OCI-LY1 (cell line): Measurements from ENCODE around the gene TOB1.

Experiments
- H2AFZ ChIP-seq: fragments of 200-600 bp; sonication (generic), shearing (Covaris generic); 2 replicates; pipeline ENCODE4 v1.6.0; 2014; ENCODE audit warnings: antibody characterized with exemption, mild to moderate bottlenecking, low read length
- H3F3A ChIP-seq: fragments of 200-600 bp; sonication (generic), shearing (Covaris generic); 2 replicates; pipeline ENCODE4 v1.6.0; 2014; ENCODE audit warnings: mild to moderate bottlenecking, antibody characterized with exemption, low read length, moderate library complexity; ENCODE audit not compliant: insufficient read depth
- H3K27ac ChIP-seq: fragments of 200-600 bp; sonication (generic); 2 replicates; pipeline ENCODE4 v1.5.1; 2014; ENCODE audit warnings: low read length, mixed run types, mild to moderate bottlenecking, low read depth; ENCODE audit not compliant: poor library complexity, severe bottlenecking
- H3K27me3 ChIP-seq: fragments of 200-600 bp; sonication (generic); 2 replicates; pipeline ENCODE4 v1.6.0; 2014; ENCODE audit warnings: antibody characterized with exemption, mild to moderate bottlenecking, low read length, moderate library complexity; ENCODE audit not compliant: insufficient read depth
- H3K36me3 ChIP-seq: fragments of 200-600 bp; sonication (generic); 2 replicates; pipeline ENCODE4 v1.6.1; 2014; ENCODE audit warnings: mild to moderate bottlenecking, antibody characterized with exemption, low read length, moderate library complexity, mixed read lengths; ENCODE audit not compliant: insufficient read depth
- H3K4me1 ChIP-seq: fragments of 200-600 bp; sonication (generic); 2 replicates; pipeline ENCODE4 v1.5.1; 2014; ENCODE audit warnings: mild to moderate bottlenecking, low read length, moderate library complexity; ENCODE audit not compliant: insufficient read depth, severe bottlenecking
- H3K4me2 ChIP-seq: fragments of 200-600 bp; sonication (generic), shearing (Covaris generic); 2 replicates; pipeline ENCODE4 v1.6.1; 2014; ENCODE audit warnings: low read length
- H3K4me3 ChIP-seq: fragments of 200-600 bp; sonication (generic); 2 replicates; pipeline ENCODE4 v1.5.1; 2014; ENCODE audit warnings: low read length, low read depth, mild to moderate bottlenecking, mixed read lengths; ENCODE audit not compliant: poor library complexity, severe bottlenecking
- H3K79me2 ChIP-seq: fragments of 200-600 bp; shearing (Covaris generic); 2 replicates; pipeline ENCODE4 v1.6.1; 2016; ENCODE audit warnings: mixed run types, low read length, mixed read lengths; ENCODE audit not compliant: insufficient read depth
- H3K9ac ChIP-seq: fragments of 200-600 bp; sonication (generic), shearing (Covaris generic); 2 replicates; pipeline ENCODE4 v1.6.1; 2014; ENCODE audit warnings: mild to moderate bottlenecking, low read length, mixed read lengths
- H3K9me2 ChIP-seq: fragments of 200-600 bp; sonication (generic), shearing (Covaris generic); 2 replicates; pipeline ENCODE4 v1.6.1; 2014; ENCODE audit warnings: low read depth, mild to moderate bottlenecking, low read length, mixed read lengths
- H3K9me3 ChIP-seq: fragments of 200-600 bp; shearing (Covaris generic); 2 replicates; pipeline ENCODE4 v1.6.1; 2014; ENCODE audit warnings: low read length, mixed read lengths
- H4K20me1 ChIP-seq: fragments of 200-600 bp; sonication (generic), shearing (Covaris generic); 2 replicates; pipeline ENCODE4 v1.6.0; 2016; ENCODE audit warnings: mild to moderate bottlenecking, low read length; ENCODE audit not compliant: insufficient read depth
- EZH2 ChIP-seq: fragments of 200-600 bp; sonication (generic), shearing (Covaris generic); IDR thresholded peaks from 2 replicates; pipeline ENCODE4 v1.8.0; 2017; ENCODE audit warnings: borderline replicate concordance, mixed run types, mild to moderate bottlenecking, antibody characterized with exemption, low read length, moderate library complexity, mixed read lengths
- TF ChIP-seq, protein P1 (sequence below): fragments of 200-600 bp; sonication (generic), shearing (Covaris generic); IDR thresholded peaks from 2 replicates; pipeline ENCODE4 v1.5.1; 2017; ENCODE audit warnings: mild to moderate bottlenecking, antibody characterized with exemption, low read length, moderate library complexity, mixed read lengths

The TOB1 gene

DNA sequence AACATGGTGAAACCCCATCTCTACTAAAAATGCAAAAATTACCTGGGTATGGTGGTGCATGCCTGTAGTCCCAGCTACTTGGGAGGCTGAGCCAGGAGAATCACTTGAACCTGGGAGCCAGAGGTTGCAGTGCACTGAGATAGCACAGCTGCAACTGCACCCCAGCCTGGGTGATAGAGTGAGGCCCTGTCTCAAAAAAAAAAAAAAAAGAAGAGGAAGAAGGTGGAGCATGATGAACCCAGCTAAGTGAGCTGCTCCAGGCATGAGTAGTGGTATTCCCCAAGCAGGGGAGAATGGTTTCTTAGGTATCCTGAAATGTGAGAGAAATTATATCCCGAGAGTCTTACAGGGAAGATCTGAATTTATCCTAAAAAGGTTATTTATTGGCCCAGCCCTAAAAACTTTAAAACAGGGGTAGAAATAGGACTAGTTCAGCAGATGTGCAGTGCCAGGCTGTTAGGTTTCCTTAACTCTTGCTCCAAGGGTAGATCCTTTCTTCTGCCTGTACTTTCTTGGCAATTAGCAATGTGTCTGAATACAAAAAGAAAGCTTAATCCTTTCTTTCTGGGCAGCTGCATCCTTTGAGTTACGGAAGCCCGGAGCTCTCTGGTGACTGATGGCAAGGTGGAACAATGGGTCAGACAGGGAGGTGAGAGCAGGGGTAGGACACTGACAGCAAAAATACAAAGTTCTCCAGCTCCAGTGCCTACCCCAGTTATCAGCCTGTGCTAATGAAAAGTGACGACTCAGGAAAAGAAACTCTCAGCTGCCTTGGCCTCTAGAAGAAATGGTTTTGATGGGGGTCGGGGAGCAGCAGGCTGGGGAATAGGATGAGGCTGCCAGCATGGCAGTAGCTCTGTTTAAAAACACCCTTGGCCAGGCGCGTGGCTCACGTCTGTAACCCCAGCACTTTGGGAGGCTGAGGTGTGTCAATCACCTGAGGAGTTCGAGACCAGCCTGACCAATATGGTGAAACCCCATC lies 36.5 kb upstream of the TOB1 start:
- no peak overlapping the region for H2AFZ ChIP-seq
- H3K9ac ChIP-seq = no peak overlapping the region
- no peaks in the 10 kb centered on the region for H3K9me2 ChIP-seq
- TF ChIP-seq, protein P1, sequence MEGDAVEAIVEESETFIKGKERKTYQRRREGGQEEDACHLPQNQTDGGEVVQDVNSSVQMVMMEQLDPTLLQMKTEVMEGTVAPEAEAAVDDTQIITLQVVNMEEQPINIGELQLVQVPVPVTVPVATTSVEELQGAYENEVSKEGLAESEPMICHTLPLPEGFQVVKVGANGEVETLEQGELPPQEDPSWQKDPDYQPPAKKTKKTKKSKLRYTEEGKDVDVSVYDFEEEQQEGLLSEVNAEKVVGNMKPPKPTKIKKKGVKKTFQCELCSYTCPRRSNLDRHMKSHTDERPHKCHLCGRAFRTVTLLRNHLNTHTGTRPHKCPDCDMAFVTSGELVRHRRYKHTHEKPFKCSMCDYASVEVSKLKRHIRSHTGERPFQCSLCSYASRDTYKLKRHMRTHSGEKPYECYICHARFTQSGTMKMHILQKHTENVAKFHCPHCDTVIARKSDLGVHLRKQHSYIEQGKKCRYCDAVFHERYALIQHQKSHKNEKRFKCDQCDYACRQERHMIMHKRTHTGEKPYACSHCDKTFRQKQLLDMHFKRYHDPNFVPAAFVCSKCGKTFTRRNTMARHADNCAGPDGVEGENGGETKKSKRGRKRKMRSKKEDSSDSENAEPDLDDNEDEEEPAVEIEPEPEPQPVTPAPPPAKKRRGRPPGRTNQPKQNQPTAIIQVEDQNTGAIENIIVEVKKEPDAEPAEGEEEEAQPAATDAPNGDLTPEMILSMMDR = no peak
- no peak for TF ChIP-seq EZH2
- H3K27ac ChIP-seq = no peak overlapping the region
- no peak overlapping the region for H3K4me2 ChIP-seq
- no peaks in the 10 kb centered on the region for H3K36me3 ChIP-seq
- peaks cover 20% of the 10 kb centered on the region for H3K4me1 ChIP-seq
- H3K27me3 ChIP-seq = no peaks in the 10 kb centered on the region; the same call in 1 of the 2 replicates
- H4K20me1 ChIP-seq = no peaks in the 10 kb centered on the region
- H3K4me3 ChIP-seq = no peak overlapping the region
- no peaks in the 10 kb centered on the region for H3K79me2 ChIP-seq
- no peaks in the 10 kb centered on the region for H3F3A ChIP-seq
- no peaks in the 10 kb centered on the region for H3K9me3 ChIP-seq

DNA sequence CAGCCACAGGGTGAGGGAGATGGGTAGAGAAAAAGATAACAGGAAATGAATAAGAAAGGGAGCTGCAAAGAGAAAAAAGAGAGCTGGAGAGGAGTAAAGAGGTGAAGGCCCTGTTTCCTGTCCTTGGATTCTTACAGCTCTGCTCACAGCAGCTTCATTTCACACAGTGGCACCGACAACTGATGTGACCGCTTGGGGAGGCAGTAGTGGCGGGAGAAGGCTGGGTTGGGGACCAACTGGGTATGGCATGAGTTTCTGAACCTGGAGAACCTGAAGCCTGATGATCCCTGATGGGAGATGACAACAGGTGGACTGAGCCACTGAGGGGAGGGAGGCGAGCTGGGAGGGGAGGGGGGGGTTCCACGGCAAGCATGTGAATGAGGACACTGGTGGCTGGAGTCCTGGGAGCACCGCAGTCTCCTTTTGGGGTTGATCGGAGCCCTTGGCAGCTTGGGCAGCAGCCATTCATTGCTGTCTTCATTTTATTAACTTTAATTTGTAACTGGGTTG lies 34.3 kb upstream of the TOB1 start:
- Histone ChIP-seq H3K79me2 (no peaks in the 10 kb centered on the region), H3K4me3 (no peak overlapping the region), H4K20me1 (no peaks in the 10 kb centered on the region), H3K4me1 (peaks cover 20% of the 10 kb centered on the region), H3K9me3 (no peaks in the 10 kb centered on the region), H3K27ac (no peak overlapping the region), H2AFZ (no peak overlapping the region), H3K9ac (no peak overlapping the region), H3K4me2 (no peak overlapping the region), H3K36me3 (no peaks in the 10 kb centered on the region), H3F3A (no peaks in the 10 kb centered on the region), H3K27me3 (no peaks in the 10 kb centered on the region; the same call in 1 of the 2 replicates), H3K9me2 (no peaks in the 10 kb centered on the region)
- no peak for TF ChIP-seq EZH2
- TF ChIP-seq, protein P1 = no peak

DNA sequence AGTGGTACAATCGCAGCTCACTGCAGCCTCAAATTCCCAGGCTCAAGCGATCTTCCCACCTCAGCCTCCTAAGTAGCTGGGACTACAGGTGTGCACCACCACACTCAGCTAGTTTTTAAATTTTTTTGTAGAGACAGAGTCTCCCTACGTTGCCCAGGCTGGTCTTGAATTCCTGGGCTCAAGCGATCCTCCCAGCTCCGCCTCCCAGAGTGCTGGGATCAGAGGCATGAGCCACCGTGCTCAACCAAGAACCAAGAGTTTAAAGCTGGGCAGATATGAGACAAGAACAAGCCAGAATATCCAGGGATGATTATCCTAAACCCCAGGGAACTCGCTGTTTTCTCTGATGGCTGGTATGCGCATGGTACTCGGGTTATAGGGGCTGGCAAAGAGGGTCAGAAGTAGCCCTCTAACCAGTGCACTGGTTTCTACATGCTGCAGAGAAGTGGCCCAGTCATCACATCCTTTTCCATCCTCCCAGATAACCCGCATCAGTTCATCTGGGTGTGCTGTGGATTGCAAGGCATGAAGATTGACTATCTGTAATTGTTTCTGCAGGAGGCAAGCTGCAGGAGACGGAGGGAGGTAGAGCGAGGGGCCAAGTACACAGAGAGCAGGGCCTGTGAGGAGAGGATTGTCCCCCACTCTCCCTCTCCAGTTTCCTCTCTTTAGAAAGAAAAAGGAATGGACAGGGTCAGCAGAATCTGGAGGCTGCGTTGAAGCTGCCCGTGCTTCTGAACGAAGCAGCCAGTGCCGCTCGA lies 33.6 kb upstream of the TOB1 start:
- no peaks in the 10 kb centered on the region for H3K36me3 ChIP-seq
- no peaks in the 10 kb centered on the region for H3F3A ChIP-seq
- no peak overlapping the region for H3K4me2 ChIP-seq
- H3K4me3 ChIP-seq = no peak overlapping the region
- H3K27me3 ChIP-seq = no peaks in the 10 kb centered on the region; the same call in 1 of the 2 replicates
- H3K79me2 ChIP-seq = no peaks in the 10 kb centered on the region
- H3K27ac ChIP-seq = no peak overlapping the region
- peaks cover 17% of the 10 kb centered on the region for H3K4me1 ChIP-seq
- no peaks in the 10 kb centered on the region for H3K9me2 ChIP-seq
- H3K9me3 ChIP-seq = no peaks in the 10 kb centered on the region
- no peak overlapping the region for H3K9ac ChIP-seq
- TF ChIP-seq, protein P1 = no peak
- no peak for TF ChIP-seq EZH2
- no peaks in the 10 kb centered on the region for H4K20me1 ChIP-seq
- H2AFZ ChIP-seq = no peak overlapping the region
